Measurements from ENCODE around the gene EID3.
"Not testable (repeated sequence)": the region's sequence is repeated elsewhere in the genome, so short reads cannot be mapped to it uniquely, and the experiment has no call there.

Gene EID3

DNA sequence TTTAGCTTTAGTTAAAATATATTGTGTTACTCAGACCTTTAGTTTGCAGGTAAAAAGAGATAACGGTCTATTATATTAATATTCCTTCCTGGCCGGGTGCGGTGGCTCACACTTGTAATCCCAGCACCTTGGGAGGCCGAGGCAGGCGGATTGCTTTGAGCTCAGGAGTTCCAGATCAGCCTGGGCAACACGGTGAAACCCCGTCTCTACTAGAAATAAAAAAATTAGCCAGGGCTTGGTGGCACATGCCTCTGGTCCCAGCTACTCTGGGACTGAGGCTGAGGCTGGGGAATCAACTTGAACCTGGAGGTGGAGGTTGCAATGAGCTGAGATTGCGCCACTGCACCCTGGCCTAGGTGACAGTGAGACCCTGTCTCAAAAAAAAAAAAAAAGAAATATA, 13.2 kb upstream of the EID3 start:
- DNase-seq: no peak

DNA sequence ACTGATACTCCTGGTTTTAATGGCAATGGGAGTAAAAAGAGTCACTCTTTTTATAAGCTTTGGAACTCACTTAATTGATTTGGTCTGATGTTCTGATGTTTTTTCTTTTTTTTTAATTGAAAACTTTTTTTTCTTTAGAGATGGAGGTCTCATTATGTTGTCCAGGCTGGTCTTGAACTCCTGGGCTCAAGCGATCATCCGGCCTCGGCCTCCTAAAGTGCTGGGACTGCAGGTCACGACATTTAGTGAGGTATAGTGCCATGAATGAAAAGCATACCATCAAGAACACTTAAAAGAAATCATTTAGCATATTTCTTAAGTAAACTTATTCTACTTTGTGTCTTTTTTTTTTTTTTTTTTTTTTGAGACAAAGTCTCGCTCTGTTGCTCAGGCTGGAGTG, 12.7 kb upstream of the EID3 start:
- DNase-seq: no peak

DNA sequence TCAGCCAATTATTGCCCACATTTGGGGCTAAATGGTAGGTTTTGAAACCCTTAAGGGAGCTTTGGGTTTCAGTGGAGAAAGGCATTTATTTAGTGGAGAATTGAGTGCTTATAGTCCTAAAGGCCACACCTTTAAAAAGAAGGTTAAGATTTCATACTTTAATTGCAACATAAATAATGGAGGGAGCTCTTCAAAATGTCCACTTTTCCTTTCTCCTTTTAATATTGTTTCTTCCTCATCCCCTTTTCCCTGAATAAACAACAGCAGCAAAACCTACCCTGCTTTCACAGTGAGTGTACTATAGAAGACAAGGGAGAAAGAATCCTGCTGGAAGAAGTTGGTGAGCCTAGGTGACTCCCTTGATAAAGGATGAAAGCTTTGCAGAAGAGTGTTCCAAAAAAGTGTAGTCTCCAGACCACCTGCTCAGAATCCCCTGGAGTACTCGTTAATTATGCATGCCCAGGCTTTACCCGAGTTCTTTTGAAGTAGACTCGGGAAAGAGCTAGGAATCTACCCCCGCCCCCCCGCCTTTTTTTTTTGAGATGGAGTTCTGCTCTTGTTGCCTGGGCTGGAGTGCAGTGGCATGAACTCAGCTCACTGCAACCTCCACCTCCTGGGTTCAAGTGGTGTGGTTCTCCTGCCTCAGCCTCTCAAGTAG, 11.5 kb upstream of the EID3 start:
- DNase-seq: no peak

DNA sequence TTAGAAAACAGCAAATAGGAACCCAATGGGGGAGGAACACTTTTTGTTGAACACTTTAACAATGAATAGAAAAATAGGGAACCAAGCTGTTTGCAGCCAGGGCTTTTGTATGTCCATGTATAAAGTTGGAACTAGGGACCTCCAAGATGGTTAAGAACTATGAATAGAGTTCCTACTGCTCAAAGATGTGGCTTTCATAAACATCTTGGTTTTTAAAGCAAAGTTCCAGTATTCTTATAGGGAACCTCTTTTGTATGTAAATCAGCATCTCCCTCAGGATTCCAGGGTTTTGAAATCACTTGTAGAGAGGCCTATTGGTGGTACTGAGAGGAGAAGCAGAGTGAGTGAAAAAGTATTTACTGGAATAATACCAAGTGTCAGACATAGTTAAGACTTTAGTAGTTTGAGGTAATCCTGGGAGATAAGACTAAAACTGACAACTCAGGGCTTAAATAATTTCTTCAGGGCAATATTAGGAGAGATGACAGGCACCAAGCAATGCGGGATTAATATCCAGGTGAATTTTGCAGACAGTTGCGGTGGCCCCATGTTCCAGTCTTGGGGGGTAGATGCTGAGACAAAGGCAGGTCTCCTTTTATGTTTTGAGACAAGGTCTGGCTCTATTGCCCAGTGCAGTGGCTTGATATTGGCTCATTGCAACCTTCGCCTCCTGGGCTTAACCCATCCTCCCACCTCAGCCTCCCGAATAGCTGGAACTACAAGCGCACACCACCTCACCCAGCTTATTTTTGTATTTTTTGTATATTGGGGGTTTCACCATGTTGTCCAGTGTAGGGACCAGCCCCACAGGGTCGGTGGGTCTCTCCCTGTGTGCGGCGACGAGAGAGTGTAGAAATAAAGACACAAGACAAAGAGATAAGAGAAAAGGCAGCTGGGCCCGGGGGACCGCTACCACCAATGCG, 10.4 kb upstream of the EID3 start:
- no peak for DNase-seq

DNA sequence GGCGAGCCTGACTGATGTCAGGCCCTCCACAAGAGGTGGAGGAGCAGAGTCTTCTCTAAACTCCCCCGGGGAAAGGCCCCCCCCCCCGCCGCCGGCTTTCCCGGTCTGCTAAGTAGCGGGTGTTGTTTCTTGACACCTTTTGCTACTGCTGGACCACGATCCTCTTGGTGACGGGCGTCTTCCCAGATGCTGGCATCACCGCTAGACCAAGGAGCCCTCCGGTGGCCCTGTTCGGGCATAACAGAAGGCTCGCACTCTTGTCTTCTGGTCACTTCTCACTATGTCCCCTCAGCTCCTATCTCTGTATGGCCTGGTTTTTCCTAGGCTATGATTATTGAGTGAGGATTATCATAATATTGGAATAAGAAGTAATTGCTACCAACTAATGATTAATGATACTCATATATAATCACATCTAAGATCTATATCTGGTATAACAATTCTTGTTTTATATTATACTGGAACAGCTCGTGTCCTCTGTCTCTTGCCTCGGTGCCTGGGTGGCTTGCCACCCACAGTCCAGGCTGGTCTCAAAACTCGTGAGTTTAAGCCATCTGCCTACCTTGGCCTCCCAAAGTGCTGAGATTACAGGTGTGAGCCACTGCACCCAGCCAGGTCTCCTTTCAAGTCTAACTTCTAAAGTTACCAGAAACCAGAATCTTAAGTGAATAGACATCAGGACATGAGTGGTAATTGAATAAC, 9.2 kb upstream of the EID3 start:
- DNase-seq: not testable (repeated sequence)

DNA sequence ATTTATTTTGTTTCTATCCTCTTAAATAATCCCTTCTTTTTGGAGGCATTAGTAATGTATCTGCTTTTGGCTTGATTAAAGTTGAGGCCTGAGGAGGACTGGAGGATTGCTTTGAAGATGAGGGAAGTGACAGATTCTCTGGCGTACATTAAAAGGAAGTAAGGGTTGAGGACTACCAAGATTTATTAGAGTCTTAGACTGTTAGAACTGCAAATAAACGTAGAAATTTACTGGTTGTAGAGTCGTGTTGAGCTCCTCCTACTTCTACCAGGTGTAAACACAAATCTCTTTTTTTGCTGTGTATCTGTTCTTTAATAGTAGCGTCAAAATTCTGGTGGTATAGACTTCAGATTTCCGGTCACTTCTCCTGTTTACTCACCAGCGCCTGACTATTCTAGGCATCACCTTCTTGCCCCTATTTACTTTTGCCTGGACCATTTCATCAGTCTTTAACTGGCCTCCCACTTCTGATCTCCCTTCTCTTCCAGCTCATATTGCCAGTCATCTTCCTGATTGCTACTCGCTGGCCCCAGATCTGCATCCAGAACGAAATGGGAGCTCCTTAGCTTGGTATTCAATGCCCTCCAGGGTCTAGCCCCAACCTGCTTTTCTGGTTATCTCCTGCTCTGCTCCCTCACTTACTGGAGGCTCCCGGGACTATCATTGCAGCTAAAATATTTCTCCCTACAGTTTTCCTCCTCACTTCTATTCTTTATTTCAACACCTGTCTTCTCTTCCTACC, 8.4 kb upstream of the EID3 start:
- no peak for DNase-seq

DNA sequence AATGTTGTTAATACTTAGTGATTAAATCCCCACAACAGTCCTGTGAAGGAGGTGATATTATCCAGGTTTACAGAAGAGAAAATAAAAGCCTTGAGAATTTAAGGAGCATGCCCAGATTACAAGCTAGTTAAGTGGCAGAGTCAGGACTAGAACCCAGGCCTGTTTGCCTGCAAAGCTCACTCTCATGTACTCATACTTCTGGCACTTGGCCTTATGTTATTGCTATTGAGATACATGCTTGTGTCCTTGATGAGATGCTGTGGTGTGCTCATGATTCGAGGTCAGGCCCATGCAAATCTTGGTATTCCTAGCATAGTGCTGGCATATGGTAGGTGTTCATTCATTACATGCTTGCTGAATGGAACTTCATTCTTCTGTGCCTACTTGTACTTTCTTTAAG, 7.6 kb upstream of the EID3 start:
- no peak for DNase-seq

DNA sequence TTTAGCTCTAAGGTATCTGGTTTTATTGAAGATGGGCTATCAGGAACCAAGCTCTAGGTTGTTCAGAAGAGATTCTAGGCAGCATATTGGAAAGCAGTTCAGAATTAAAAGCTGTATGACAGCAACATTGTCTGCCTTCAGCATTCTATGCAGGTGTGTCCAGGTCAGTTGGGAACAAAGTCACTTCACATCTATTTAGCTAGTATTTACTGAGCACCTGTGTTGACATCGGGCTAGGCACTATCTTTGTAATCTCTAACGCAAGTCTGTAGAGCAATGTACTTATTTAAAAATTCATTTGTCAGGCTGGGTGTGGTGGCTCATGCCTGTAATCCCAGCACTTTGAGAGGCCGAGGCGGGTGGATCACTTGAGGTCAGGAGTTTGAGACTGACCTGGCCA, 6.8 kb upstream of the EID3 start:
- no peak for DNase-seq

DNA sequence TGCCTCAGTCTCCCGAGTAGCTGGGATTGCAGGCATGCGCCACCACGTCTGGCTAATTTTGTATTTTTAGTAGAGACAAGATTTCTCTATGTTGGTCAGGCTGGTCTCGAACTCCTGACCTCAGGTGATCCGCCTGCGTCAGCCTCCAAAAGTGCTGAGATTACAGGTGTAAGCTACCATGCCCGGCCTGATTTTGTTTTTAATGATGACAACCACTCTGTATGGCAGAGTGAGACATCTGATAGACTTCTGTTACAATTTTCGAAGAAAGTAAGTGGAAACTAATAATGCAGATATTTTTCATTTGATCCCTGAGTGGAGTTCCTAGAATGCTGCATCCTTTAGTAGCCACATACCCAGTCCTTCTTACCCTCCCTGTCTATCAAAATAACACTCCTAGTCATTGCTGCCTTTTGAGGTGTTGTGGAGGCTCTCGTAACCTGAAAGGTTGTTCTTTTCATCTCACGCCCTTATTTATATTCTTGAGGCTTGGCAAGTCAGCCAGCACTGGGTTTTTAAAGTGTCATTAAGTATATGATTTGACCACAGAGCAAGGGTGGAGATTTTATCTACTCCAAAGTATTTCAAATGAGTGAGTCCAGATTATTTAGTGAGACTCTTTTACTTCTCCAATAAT, 5.9 kb upstream of the EID3 start:
- DNase-seq: no peak

DNA sequence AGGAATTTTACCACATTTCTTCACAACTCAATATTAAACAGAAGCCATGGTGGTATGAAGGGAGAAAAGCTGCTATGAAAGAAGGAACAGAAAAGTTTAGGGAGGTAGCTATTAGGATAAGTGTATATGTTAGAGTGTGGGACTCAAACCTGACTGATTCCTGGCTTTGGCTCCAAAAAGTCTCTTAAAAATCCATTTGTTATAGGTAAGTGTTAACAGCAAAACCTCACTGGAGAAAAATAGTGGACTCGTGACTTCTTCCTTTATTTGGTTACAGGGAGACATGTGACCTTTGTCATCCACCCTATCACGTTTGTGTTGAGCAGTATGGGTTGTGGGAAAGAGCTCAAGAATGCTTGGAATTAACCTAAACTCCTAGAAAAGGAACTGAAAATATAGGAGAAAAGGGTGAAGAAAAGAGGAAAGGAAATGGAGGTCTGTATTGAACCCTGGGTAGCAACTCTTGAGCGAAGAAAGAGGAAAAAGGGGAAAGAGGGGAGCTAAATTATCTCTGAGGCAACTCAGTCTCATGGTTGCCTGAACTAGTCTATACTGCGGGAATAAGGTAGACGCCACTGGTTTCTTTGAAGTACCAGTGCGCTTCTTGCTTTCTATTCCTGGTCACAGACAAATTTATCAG, 3.6 kb upstream of the EID3 start:
- DNase-seq: no peak

DNA sequence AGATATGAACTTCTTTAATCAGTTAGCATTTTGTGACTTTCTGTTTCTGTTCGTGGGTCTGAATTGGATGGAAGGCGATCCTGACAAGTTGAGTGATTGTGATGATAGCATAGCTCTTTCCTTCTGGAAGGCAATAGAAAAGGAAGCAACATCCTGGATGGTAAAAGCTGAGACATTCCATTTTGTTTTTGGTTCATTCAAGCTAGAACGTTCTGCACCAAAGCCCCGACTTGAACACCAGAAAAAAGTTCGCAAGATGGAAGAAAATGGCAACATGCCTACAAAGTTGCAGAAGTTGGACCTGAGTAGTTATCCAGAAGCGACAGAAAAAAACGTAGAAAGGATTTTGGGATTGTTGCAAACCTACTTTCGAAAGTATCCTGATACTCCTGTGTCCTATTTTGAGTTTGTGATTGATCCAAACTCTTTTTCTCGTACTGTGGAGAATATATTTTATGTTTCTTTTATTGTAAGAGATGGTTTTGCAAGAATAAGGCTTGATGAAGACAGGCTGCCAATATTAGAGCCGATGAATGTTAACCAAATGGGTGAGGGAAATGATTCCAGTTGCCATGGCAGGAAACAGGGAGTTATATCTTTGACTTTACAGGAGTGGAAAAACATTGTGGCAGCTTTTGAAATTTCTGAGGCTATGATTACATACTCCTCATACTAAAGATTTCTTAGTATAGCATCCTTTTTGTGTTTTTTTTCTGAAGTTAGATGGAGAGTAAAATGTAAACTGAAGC, 896 bp downstream of the EID3 start:
- no peak for DNase-seq

DNA sequence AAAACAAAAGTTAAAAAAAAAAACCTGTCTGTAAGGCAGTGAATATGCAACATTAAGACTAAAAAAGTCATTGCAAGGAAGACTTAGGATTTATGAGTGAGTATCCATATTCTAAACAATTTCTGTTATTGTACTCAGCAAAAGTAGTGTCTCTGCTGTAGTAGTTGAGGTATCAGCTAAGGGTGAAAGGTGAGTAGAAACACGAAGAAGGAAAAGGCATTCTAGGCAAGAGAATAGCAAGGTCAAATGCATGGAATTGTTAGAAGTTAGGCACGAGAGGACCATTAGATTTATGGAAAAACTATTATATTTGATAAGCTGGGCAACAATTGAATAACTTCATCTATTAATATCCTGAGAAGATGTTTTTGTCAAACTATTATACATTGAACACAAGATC, 1.8 kb downstream of the EID3 start:
- DNase-seq: no peak

DNA sequence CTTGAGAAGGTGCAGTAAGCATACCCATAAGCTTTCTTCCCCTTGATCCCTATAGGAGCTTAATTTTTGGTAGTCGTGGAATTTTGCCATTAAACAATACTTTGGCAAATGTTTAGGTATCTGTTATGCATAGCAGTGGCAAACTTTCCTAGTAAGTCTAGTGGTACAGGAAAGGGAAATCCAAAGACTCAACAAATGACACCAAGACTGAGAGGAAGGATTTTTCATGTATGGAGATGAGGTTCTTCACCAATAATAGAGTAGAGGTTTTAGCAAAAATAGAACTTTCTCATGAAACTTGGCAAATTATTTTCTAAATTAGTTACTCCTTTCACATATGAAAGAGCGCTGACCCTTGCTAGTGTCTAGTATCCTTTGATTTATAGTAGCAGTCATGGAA, 2.8 kb downstream of the EID3 start:
- DNase-seq: no peak

DNA sequence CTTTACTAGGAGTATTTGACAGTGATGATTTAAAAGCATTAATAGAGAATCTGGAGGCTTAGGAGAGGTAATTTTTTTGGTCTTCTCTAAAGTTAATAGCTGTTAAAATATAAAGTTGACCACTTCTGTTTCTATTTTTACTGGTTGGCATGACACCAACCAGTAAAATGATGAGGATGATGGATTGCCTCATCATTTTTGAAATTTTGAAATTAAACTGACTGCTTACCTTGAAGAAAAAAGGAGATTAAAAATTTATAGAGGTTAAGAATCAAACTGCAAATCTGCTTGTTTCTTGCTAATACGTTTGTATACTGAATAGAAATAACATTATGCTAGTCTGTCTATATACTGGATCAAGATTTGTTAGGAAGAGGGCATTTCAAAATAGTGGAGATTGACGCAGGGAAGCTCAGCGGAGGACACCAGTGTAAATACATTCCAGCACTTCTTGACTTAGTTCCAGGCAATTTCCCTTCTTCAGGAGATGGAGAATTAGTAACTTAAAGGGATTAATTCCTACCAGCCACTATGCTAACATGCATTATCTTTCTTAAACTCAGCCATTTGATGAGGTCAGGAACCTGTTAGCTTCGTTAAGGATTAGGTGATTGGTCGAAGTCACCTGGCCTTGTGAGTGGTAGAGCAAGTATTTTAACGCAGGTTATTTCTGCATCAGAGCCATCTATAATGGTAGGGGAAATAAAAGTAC, 3.6 kb downstream of the EID3 start:
- no peak for DNase-seq

DNA sequence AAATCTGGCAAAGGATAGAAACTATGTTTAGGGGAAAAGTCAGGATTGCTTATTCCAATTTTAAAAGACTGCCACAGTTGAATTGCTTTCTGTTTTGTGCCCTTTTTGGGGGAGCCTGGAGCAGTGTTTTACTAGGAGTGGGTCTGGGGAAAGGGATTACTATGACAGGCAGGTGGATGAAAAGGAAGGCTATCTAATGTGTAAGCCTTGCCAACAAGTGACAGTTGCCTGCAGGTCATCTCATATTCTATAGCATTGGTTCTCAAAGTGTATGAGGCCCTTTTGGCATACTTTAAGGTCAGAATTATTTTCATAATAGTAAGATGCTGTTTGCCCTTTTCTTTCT, 4.1 kb downstream of the EID3 start:
- DNase-seq: no peak

DNA sequence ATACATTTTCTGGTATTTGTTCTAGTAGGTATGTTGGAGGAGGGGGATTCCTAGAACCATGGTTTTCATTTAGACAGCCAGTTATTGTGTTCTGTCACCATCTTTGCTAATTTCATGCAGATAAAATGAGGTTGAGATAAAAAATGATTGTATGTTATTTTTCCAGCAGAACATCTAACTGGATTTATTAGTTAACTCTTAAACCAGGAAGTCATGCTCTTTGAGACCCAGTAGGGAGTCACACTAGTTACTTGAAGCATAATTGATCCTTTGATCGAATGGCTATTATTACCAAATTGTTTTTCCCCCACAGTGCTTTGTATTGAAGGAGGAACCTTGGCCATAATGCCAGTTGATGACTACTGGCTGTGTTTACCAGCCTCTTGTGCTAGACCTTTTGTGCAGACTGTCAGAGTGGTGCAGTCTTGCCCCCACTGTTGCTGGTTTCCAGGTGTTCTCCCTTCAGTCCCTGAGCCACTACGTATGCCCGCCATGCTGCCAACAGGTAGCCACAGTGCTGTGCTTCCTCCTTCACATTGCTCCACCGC, 6.0 kb downstream of the EID3 start:
- DNase-seq: no peak

DNA sequence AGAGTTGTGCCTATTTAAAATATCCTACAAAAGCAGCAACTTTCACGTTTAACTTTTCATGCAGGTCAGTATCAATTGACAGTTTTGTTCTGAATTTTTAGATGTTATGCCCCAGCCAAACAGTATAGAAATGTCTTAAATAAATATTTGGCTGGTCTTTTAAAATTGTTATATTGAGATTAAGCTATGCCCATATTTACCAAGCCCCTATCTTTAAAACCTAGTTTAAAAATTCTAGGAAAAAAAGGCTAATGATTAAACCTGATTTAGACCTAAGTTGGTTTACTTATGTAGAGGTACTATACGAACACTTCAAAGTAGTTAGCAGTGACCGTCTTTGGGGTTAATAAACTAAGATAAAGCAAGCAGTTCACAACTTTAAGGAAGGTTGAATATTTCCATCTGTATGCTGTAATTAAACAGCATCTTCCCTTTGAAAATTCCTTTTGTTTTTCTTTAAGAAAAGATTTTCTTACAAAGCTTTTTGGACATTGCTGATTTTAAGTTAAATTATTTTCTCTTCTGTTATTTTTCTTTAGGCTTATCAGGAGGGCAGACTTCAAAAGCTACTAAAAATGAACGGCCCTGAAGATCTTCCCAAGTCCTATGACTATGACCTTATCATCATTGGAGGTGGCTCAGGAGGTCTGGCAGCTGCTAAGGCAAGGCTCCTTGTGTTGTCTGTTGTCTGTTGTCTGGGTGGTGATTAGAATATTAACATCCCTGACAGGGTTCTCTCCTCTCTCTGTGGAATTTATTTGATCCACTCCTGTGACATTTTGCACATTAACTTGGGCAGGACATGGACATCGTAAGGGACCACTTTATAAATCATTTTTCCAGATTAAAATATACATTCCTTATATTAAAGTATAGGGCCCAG, 7.5 kb downstream of the EID3 start:
- DNase-seq: no peak

DNA sequence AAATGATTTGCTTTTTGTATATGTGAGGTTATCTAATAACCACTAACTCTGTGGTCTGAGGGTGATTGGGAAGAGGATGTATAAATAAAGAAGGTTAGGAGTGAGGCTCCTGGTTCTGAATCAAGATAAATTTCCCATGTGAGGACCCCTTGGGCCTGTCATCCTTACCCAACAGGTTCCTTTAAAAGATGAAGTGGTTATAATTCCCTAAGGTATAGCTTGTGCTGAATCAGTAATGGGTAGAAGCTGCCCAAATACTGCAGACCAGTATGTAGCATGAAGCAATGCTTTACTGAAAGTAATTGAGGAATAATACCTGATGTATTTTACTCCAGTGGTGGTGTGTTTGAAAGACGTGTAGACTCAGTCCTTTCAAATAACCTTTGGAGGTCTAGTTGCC, 8.7 kb downstream of the EID3 start:
- no peak for DNase-seq

DNA sequence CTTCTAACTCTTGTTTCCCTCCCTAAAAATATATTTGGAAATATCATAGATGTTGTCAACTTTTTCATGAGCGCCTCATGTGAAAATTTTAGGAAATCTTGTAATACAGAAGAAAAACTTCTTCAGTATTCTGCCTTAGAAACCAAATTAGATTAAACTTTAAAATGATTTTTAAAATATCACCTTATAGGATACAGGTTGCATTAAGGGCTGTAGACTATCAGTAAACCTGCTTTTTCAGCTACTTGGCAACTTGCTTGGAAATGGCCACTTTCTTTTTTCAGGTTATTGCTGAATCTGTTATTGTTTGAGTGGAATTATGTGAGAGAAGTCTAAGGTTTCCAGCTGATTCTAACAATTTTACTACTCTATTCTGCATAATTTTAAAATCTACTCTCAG, 9.1 kb downstream of the EID3 start:
- no peak for DNase-seq

Data from NCI-H510A (cell line).